Raji (cell line): ENCODE measurements around the gene CAMTA1.

ENCODE experiments used
- POLR2A ChIP-seq: IDR thresholded peaks from 2 replicates; pipeline ENCODE4 v1.6.1; 2011; ENCODE audit warnings: low read depth, low read length, control low read depth; ENCODE audit not compliant: insufficient read depth

Gene CAMTA1

GRCh38 chr1:7526196-7526866, 741.1 kb downstream of the CAMTA1 start:
- TF ChIP-seq POLR2A = no peak

- TF ChIP-seq POLR2A = no peak
Measured at GRCh38 chr1:7526867-7527732, 741.8 kb downstream of the CAMTA1 start.

- TF ChIP-seq POLR2A = no peak
Measured at GRCh38 chr1:7527733-7528045, 742.4 kb downstream of the CAMTA1 start.

GRCh38 chr1:7528386-7529198, 743.3 kb downstream of the CAMTA1 start:
- TF ChIP-seq POLR2A = no peak

- TF ChIP-seq POLR2A = no peak
Measured at GRCh38 chr1:7529917-7530316, 744.7 kb downstream of the CAMTA1 start.

- TF ChIP-seq POLR2A = no peak
Measured at GRCh38 chr1:7531562-7532340, 746.5 kb downstream of the CAMTA1 start.

- TF ChIP-seq POLR2A = no peak
Measured at GRCh38 chr1:7533006-7533405, 747.8 kb downstream of the CAMTA1 start.

GRCh38 chr1:7534061-7534825, 749.0 kb downstream of the CAMTA1 start:
- TF ChIP-seq POLR2A = no peak

GRCh38 chr1:7535016-7535415, 749.8 kb downstream of the CAMTA1 start:
- TF ChIP-seq POLR2A = no peak

- TF ChIP-seq POLR2A = no peak
Measured at GRCh38 chr1:7535934-7536878, 751.0 kb downstream of the CAMTA1 start.

GRCh38 chr1:7536891-7537591, 751.8 kb downstream of the CAMTA1 start:
- TF ChIP-seq POLR2A = no peak

GRCh38 chr1:7538033-7538432, 752.8 kb downstream of the CAMTA1 start:
- no peak for TF ChIP-seq POLR2A
